ENCODE measurements around the gene SHOC1.
"Not testable (repeated sequence)": the region's sequence is repeated elsewhere in the genome, so short reads cannot be mapped to it uniquely, and the experiment has no call there.

Gene SHOC1

DNA sequence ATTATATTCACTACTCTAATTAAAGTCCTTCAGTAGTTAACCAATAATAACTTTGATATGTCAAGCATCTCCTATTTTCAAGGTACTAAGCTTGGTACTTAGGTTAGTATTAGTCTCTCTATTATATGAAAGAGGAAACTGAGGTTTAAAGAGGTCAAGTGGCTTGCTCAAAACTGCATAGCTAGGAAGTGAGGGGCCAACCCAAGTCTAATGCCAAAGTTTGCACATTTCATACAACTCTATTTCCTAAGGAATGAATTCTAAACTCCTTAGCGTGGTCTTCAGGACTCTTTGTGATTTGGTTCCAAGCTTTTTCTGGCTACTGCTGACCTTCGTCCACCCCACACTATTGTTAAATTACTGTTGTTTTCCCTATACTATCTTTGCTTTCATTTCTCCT lies 9.9 kb upstream of the SHOC1 start:
- DNase-seq = no peak

DNA sequence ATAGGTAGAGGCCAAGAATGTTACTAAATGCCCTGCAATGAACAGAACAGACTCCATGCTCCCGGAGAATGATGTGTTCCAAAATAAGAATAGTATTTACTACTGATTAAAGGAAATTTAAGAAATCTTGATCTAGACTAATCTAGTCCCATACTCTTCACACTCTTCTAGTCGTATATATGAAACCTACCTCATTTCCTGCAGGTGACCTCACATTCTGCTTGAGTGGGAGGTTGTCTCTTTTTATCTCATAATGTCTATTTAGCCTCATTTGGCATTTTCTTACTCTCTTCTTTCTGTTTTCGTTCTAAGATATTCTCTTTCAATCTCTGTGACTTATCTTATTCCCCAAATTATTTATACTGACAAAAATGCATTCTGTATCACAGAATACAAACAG lies 9.2 kb upstream of the SHOC1 start:
- DNase-seq = no peak

DNA sequence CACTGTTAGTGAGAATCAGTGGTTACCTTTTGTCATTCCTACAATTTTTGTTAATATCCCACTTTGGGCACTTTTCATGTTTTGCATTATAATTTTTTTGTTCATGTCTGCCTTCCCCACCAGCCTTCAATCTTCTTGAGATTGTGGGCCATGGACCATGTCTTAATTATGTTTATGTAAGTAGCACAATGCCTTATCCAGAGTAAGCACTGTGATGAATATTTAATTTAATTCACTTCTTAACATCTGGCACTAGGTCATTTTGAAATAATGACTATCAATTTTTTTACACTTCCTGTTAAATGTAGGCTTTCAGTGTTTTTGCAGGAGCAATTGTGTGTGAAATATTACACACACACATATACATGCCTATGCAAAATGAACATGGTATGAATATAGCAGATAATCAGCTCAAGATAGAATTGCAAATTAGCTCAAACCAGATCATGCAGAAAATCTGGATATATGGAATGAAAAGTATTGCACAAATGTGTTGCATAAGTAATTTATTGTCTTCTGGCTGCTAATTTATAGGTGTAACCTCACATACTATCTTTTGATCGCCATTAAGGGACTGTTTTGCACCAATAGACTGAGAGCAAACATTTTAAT lies 5.3 kb upstream of the SHOC1 start:
- DNase-seq = no peak

DNA sequence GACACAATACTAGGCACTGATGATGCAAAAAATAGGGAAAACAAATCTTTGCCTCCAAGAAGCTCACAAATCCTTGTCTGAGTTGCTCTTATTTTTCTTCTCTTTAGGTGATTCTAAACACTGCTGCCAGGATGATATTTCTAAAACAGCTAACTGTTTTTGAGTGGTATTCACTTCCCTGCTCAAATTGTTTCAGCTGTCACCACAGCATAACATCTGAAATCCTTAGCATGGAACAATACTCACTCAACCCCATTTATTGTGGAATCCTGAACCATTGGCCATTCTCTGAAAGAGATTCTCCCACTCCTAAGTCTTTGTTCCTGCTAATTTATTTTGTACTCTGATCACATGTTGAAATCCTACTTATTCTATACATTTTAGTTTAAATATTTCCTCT lies 4.8 kb upstream of the SHOC1 start:
- no peak for DNase-seq

DNA sequence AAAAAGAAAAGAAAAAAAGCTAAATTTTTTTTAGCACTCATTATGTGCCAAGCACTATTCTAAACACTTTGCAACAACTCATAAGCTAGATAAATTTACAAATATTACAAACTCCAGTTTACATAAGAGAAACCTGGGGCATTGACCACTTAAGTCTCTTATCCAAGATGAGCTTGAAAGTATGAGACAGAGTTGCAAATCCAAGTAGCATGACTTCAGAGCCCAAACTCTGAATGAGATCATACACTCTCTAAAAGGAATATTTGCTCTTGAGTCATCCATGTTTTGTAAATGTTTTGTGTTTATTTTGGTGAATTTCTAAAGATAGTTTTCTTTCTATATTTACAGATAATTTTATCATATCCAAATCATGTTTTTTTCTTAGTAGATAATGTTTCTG lies 4.0 kb upstream of the SHOC1 start:
- DNase-seq = no peak

DNA sequence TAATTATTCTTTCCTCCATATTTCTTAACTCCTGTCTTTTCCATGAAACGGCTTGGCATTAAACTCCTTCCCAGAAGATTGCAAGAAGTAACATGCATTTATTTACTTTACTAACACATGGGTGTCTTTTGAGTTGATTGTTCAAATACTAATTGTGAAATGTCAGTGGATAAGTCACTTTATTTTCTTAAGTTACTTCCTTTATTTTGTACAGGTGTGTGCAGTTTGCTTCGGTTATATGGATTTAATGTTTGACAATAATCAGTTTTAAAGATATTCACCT lies 761 bp upstream of the SHOC1 start:
- DNase-seq = no peak

DNA sequence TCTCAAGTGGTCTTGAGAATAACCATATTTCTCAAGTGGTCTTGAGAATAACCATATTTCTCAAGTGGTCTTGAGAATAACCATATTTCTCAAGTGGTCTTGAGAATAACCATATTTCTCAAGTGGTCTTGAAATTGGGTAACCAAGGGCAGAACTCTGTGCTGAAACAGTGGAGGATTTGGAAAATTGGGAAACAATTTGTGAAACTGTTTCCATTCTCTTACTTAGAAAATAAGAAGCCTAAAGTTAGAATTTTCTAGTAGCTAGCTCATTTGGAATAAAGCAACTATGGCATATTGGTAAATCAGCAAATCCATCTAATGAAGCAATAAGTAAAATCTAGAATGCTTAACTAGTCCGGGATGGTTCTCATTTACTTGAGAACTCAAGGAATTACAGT lies 2.9 kb downstream of the SHOC1 start:
- not testable (repeated sequence) for DNase-seq

DNA sequence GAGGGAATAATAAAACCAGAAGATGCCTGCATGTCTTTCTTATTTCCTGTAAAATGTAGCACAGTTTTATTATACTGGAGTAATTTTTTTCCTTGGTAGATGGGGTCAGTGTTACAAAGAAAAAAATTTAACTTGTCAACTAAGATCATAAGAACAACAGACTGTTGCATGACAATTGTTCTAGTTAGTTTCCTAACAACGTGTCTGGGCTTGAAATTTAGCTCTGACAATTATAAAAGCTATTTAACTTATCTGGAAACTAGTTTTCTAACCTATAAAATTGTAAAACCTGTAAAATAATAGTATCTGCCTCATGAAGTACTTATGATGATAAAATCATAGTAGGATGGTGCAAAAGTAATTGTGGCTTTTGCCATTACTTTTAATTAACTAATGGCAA lies 4.9 kb downstream of the SHOC1 start:
- no peak for DNase-seq

DNA sequence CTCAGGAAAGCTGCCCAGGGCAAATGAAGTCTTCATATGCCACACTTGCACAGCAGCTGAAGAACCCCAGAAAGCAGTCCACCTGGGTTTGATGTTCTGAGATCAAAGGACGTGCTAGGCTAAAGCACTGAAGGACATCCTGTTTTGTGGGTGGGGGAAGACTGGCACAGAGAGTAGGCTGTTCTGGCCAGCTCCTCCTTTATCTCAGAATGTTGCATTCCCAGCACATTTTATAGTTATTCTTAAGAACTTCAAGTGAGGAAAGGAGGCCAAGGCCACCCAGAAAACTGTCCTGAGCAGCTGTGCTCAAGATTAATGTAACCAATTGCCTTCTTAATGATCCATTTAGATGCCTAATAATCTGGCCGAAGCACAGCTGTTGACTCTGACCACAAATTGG lies 10.9 kb downstream of the SHOC1 start:
- DNase-seq = no peak

DNA sequence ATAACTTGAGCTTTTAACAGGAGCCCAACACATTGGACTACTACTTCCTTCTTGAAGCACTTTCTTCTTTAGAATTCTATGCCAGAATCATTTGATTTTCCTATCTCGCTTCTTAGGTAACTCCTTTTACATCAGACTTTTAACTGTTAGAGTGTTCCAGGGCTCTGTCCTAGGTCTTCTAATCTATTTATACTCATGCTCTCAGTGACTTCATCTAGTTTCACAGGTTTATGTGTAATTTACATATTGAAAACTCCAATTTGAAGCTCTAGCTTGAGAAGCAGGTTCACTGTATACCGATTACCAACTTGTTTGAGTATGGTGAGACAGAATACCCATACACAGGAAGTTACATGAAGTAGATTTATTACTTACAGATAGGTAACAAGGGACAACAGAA lies 11.3 kb downstream of the SHOC1 start:
- no peak for DNase-seq

DNA sequence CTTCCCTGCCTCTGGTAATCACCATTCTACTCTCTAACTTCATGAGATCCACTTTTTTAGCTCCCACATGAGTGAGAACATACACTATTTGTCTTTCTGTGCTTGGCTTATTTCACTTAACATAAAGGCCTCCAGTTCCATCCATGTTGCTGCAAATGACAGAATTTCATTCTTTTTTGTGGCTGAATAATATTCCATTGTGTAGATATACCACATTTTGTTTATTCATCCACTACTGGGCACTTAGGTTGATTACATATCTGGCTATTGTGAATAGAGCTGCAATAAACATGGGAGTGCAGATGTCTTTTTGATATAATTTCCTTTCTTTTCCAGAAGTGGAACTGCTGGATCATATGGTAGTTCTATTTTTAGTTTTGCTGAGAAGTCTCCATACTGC lies 28.7 kb downstream of the SHOC1 start:
- DNase-seq = no peak

DNA sequence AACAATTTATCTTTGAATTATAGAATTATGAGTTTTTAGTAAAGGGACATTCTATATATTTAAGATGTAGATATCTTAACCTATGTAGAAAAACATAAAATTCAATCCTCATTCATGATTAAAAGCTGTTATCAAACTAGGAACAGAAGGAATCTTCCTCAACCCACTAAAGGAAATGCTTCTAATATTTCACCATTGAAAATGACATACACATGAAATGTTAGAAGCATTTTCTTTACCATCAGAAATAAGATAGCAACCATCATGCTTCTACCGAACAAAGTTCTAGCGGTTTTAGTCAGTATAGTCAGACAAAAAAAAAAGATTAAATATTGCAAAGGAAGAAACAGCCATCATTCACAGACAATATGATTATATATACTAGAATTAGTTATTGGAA lies 32.2 kb downstream of the SHOC1 start:
- DNase-seq = no peak

DNA sequence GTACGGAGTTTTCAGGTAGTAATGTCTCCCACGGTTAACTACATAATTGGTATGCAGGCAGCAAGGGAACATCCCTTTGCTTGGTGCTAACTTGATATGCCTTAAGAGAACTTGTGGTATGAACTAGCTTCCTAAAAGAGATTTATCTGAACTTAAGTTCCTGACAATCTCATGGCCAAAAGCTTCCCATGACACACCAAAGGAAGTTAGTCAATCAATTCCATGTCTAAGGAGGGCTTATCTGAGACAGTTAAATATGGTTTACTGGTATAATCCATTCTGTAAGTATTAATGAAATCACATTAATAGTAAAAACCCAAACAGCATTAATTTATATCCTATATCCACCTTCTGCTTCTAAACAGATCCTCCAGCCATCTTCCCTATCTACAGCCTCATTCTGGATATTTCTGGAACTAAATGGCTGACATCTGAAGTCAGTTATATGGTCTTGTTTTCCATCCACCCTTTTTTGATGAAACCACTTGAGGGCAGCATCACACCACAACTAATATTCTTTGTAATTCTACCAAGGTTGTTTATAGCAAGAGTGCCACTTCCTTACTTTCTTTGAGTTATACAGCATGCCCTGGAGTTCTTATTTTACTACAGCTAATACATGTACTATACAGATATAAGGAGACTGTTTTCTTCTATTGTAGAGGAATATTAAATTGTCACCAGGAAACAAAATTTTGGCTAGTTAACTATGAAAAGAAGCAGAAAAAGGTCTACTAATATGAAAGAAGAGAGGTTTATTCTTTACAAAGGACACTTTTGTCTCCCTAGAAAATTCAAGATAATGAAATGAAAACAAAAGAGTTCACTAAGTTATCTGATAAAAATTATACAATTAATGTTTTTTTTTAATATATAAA lies 34.7 kb downstream of the SHOC1 start:
- peak; percentile 49 for DNase-seq

DNA sequence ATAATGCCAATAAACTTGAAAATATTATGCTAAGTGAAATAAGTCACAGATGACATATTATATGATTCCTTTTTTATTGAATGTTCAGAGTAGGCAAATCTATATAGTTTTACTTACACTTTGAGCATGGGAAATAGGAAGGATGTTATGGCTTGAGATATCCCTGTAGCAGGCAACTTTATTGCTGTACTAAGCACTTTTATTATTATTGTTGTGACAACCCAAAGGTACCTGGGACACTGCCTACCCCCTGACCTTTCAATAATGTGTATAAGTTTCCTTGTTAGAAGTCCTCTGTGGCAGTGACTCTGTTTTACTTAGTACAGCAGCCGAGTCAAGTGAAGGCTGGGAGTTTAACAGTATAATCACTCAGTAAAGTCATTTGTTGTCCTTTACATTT lies 39.9 kb downstream of the SHOC1 start:
- no peak for DNase-seq

DNA sequence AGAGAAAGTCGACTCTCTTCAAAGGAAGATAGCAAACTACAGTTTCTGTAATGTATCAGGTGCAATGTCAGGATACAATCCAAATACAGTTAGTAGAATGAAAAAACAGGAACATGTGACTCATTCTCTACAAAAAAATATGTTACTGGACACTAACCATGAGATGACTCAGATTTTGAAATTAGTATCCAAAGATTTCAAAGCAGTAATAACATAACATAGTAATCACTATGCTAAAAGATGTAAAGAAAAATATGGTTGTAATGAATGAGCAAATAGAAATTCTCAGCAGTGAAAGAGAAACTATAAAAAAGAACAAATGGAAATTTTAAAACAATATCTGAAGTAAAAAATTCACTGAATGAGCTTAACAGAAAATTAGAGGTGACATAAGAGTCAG lies 42.3 kb downstream of the SHOC1 start:
- no peak for DNase-seq

All from SHP77 treated with DMSO at 0.1 percent for 48 hours (cell line).